NT2/D1 (cell line): ENCODE data around the gene SUSD3.

Experiments used
- SUZ12 ChIP-seq: IDR thresholded peaks from 2 replicates; pipeline ENCODE4 v1.6.1; 2011; ENCODE audit not compliant: insufficient read length, insufficient read depth; ENCODE audit errors: extremely low read depth
- YY1 ChIP-seq: IDR thresholded peaks from 2 replicates; pipeline ENCODE4 v1.6.1; 2011; ENCODE audit not compliant: insufficient read length, insufficient read depth

DNA sequence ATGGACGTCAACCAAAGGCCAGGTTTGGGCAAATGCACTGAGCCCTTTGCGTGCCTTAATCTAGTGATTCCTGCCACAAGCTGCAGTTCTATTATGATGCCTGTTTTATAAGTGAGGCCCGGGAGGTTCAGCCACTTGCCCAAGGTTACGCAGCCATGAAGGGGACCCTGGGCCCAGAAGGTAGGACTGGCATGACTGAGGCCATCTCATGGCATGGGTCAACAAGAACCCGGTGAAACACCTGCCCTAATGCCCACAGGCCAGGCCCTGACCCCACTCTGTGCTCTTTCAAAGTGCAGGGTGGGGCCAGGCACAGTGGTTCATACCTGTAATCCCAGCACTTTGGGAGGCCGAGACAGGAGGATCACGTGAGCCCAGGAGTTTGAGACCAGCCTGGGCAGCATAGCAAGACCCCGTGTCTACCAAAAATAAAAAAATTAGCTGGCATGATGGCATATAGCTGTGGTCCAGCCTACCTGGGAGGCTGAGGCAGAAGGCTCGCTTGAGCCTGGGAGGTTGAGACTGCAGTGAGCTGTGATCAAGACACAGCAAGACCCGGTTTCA lies 66.9 kb downstream of the SUSD3 start:
- no peak for TF ChIP-seq YY1
- TF ChIP-seq SUZ12: no peak
